Type B pancreatic cell (in vitro differentiated cells): Measurements from ENCODE around the gene KLK1. TPM values are rescaled to one million over a fixed set of nuclear protein-coding genes. Genes with fewer than 3 reads are reported as not detected.

Experiments
- DNase-seq: peaks from one replicate; pipeline ENCODE4 v3.0.0; 2021; ENCODE audit warnings: mixed read lengths; ENCODE audit not compliant: unreplicated experiment; ENCODE audit errors: extremely low spot score
- H3K27ac Mint-ChIP-seq: 2 replicates; pipeline ENCODE4 v1.8.0; 2021; ENCODE audit warnings: mild to moderate bottlenecking, mixed read lengths
- H3K27me3 Mint-ChIP-seq: 2 replicates; pipeline ENCODE4 v1.8.0; 2021; ENCODE audit warnings: mixed read lengths
- H3K36me3 Mint-ChIP-seq: 2 replicates; pipeline ENCODE4 v1.8.0; 2021; ENCODE audit warnings: mixed read lengths
- H3K4me1 Mint-ChIP-seq: one replicate; pipeline ENCODE4 v1.8.0; 2021; ENCODE audit warnings: mixed read lengths; ENCODE audit not compliant: unreplicated experiment
- H3K4me3 Mint-ChIP-seq: 2 replicates; pipeline ENCODE4 v1.8.0; 2021; ENCODE audit warnings: mild to moderate bottlenecking, mixed read lengths
- H3K9me3 Mint-ChIP-seq: 2 replicates; pipeline ENCODE4 v1.8.0; 2021; ENCODE audit warnings: mixed read lengths
- CTCF ChIP-seq: fragments of 200-600 bp; sonication (generic); conservative IDR thresholded peaks from 2 replicates; pipeline ENCODE4 v1.5.0; 2021; ENCODE audit warnings: antibody characterized with exemption, mild to moderate bottlenecking
- total RNA-seq: library from RNA; stranded (reverse); gene quantifications from 2 replicates; pipeline ENCODE4 v1.2.1, GENCODE V29; 2021; ENCODE audit warnings: low replicate concordance

The KLK1 gene
- total RNA-seq, 1 donor from 2014 or later: 1.5 TPM

DNA sequence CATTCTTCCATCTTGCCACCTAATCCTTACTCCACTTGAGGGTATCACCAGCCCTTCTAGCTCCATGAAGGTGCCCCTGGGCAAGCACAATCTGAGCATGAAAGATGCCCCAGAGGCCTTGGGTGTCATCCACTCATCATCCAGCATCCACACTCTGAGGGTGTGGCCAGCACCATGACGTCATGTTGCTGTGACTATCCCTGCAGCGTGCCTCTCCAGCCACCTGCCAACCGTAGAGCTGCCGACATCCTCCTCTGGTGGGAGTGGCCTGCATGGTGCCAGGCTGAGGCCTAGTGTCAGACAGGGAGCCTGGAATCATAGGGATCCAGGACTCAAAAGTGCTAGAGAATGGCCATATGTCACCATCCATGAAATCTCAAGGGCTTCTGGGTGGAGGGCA is 28.0 kb upstream of the KLK1 start:
- H3K4me1 Mint-ChIP-seq: no peaks in the 10 kb centered on the region
- H3K4me3 Mint-ChIP-seq: no peak overlapping the region
- peaks cover 54% of the 10 kb centered on the region for H3K27me3 Mint-ChIP-seq

GRCh38 chr19:50850738-50851137 is 27.2 kb upstream of the KLK1 start:
- Mint-ChIP-seq H3K9me3 (no peaks in the 10 kb centered on the region), H3K27me3 (peaks cover 46% of the 10 kb centered on the region), H3K36me3 (no peaks in the 10 kb centered on the region)

More for the DNA sequence above, 28.0 kb upstream of the KLK1 start:
- DNase-seq: no peak
- Mint-ChIP-seq H3K36me3 (no peaks in the 10 kb centered on the region), H3K9me3 (no peaks in the 10 kb centered on the region), H3K27ac (no peak overlapping the region)
- no peak for TF ChIP-seq CTCF

DNA sequence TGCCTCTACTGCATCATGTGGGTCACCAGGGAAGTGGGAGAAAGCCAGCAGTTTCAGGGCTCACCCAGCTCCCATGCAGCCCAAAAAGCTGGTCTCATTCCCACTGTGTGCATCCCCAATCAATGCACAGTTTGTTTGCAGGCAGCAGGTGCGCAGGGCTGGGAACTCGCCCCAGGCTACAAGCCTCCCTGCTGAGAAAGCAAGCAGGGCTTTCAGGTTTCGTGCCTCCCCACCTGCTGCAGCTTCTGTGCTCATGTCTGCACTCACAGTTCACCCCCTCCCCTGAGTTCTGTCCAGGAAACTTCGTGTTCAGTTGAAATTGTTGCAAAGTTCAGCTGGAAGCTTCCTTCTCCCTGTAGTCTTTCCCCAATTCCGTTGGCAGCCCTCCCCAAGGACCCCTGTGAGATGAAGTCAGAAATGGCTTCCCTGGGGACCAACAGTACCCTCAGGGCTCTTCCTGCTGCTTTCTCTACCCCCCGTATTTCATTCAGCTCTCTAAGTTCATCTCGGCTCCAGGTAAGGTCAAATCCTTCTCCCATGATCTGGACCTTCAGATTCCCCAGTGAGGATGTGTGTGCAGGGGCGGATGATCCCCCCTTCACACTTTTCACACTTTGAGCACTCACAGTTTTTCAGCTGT is 20.8 kb upstream of the KLK1 start:
- Mint-ChIP-seq H3K9me3 (no peaks in the 10 kb centered on the region), H3K27me3 (peaks cover 63% of the 10 kb centered on the region), H3K27ac (no peak overlapping the region), H3K36me3 (no peaks in the 10 kb centered on the region), H3K4me3 (no peak overlapping the region), H3K4me1 (no peaks in the 10 kb centered on the region)
- no peak for TF ChIP-seq CTCF
- DNase-seq: no peak

More at GRCh38 chr19:50850738-50851137, 27.2 kb upstream of the KLK1 start:
- H3K4me3 Mint-ChIP-seq: no peak overlapping the region
- TF ChIP-seq CTCF: no peak
- H3K4me1 Mint-ChIP-seq: no peaks in the 10 kb centered on the region
- no peak for DNase-seq
- H3K27ac Mint-ChIP-seq: no peak overlapping the region

DNA sequence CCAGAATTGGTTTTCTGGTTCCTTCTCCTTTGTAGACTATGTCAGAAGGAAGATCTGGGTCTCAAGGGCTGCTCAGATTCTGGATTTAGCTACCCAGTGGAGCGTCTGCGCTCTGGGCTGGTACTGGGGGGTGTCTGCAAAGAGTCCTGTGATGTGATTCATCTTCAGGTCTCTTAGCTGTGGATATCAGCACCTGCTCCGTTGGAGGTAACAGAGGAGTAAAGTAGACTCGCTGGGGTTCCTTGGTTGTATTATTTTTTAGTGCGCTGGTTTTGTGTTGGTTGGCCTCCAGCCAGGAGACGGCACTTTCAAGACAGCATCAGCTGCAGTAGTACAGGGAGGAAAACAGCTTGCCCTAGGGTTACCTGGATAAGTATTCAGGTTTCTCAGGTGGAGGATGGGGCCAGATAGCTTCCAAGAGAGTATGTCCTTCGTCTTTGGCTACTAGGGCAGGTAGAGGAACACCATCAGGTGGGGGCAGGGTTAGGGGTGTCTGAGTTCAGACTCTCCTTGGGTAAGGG is 20.2 kb upstream of the KLK1 start:
- Mint-ChIP-seq H3K27me3 (peaks cover 61% of the 10 kb centered on the region), H3K36me3 (no peaks in the 10 kb centered on the region), H3K4me3 (no peak overlapping the region), H3K9me3 (no peaks in the 10 kb centered on the region), H3K27ac (no peak overlapping the region), H3K4me1 (no peaks in the 10 kb centered on the region)
- no peak for TF ChIP-seq CTCF
- DNase-seq: no peak

DNA sequence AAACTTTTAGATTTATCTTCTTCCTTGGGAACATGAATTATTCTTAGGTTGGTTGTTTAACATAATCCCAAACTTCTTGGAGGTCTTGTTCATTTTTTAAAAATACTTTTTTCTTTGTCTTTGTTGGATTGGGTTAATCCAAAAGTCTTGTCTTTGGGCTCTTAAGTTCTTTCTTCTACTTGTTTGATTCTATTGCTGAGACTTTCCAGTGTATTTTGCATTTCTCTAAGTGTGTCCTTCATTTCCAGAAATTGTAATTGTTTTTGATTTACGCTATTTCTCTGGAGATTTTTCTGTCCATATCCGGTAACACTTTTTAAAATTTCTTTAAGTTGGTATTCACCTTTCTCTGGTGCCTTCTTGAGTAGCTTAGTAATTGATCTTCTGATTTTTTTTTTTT is 19.6 kb upstream of the KLK1 start:
- H3K4me1 Mint-ChIP-seq: no peaks in the 10 kb centered on the region

More for the DNA sequence above, 19.6 kb upstream of the KLK1 start:
- peaks cover 59% of the 10 kb centered on the region for H3K27me3 Mint-ChIP-seq
- H3K4me3 Mint-ChIP-seq: no peak overlapping the region
- H3K9me3 Mint-ChIP-seq: no peaks in the 10 kb centered on the region
- no peak overlapping the region for H3K27ac Mint-ChIP-seq
- no peaks in the 10 kb centered on the region for H3K36me3 Mint-ChIP-seq
- DNase-seq: no peak
- TF ChIP-seq CTCF: no peak
